Measurements from ENCODE around the gene SLC24A3.

Gene SLC24A3

DNA sequence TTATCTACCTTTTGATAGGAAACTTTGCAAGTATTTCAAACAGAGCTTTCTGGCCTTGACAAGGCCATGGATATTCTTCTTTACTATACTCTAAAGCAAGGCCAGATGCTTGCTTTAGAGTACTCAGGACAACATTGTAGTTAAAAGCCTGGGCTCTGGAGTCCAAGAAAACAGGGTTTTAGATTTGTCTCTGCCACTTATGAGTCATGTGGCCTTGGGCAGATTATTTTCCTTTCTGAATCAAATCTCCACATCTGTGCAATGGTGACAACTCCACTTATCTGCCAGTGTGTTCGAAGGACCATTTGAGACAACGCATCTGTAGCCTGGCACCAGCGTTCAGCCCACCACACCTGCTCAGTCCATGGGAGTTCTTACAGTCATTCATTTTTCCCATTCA lies 279.7 kb downstream of the SLC24A3 start:
- TF ChIP-seq, protein P1, sequence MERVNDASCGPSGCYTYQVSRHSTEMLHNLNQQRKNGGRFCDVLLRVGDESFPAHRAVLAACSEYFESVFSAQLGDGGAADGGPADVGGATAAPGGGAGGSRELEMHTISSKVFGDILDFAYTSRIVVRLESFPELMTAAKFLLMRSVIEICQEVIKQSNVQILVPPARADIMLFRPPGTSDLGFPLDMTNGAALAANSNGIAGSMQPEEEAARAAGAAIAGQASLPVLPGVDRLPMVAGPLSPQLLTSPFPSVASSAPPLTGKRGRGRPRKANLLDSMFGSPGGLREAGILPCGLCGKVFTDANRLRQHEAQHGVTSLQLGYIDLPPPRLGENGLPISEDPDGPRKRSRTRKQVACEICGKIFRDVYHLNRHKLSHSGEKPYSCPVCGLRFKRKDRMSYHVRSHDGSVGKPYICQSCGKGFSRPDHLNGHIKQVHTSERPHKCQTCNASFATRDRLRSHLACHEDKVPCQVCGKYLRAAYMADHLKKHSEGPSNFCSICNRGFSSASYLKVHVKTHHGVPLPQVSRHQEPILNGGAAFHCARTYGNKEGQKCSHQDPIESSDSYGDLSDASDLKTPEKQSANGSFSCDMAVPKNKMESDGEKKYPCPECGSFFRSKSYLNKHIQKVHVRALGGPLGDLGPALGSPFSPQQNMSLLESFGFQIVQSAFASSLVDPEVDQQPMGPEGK (CRISPR knock-in tag; IDR thresholded peaks at IDR 0.05; ENCODE audit: borderline replicate concordance) = no peak
- TF ChIP-seq, protein P2, sequence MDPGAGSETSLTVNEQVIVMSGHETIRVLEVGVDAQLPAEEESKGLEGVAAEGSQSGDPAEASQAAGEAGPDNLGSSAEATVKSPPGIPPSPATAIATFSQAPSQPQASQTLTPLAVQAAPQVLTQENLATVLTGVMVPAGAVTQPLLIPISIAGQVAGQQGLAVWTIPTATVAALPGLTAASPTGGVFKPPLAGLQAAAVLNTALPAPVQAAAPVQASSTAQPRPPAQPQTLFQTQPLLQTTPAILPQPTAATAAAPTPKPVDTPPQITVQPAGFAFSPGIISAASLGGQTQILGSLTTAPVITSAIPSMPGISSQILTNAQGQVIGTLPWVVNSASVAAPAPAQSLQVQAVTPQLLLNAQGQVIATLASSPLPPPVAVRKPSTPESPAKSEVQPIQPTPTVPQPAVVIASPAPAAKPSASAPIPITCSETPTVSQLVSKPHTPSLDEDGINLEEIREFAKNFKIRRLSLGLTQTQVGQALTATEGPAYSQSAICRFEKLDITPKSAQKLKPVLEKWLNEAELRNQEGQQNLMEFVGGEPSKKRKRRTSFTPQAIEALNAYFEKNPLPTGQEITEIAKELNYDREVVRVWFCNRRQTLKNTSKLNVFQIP (CRISPR knock-in tag; IDR thresholded peaks at IDR 0.05; ENCODE audit: borderline replicate concordance, low read depth) = no peak
- TF ChIP-seq RARB (CRISPR knock-in tag; IDR thresholded peaks at IDR 0.05) (no peak), OSR1 (CRISPR knock-in tag; IDR thresholded peaks at IDR 0.05) (no peak), ZNF70 (CRISPR knock-in tag; IDR thresholded peaks at IDR 0.05) (no peak)
- no peak for ATAC-seq

DNA sequence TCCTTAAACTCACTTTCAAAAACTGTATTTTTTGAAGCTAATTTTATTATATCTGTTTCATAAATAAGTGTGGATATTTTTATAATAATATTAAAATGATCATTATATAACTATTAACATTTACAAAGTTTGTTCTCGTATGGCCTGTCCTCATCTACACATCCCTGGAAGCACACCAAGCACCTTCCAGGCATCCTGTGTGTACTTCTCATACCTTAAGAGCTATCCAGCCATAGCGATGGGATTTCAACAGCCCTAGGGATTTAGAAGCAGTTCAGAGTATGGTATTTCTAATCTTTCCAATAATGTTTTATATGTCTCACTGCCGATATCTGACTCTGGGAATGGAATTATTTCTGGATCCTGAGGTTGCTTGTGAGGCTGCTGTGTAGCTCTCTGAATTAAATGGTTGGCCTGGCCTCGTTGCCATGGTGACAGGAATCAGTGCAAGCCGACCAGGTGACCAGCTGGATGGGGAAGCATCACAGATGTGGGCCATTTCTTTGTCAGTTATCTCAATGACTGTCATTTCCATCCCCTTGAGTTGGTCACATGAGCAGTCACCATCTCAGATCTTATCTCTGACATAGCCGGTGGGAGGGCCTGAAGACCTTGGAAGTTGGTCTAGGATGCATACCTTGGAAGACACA lies 280.4 kb downstream of the SLC24A3 start:
- TF ChIP-seq ESRRG (CRISPR knock-in tag; IDR thresholded peaks at IDR 0.05) = no peak
- TF ChIP-seq, protein P3, sequence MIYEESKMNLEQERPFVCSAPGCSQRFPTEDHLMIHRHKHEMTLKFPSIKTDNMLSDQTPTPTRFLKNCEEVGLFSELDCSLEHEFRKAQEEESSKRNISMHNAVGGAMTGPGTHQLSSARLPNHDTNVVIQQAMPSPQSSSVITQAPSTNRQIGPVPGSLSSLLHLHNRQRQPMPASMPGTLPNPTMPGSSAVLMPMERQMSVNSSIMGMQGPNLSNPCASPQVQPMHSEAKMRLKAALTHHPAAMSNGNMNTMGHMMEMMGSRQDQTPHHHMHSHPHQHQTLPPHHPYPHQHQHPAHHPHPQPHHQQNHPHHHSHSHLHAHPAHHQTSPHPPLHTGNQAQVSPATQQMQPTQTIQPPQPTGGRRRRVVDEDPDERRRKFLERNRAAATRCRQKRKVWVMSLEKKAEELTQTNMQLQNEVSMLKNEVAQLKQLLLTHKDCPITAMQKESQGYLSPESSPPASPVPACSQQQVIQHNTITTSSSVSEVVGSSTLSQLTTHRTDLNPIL (CRISPR knock-in tag; IDR thresholded peaks at IDR 0.05; ENCODE audit: low read depth) = no peak
- ATAC-seq = no peak

DNA sequence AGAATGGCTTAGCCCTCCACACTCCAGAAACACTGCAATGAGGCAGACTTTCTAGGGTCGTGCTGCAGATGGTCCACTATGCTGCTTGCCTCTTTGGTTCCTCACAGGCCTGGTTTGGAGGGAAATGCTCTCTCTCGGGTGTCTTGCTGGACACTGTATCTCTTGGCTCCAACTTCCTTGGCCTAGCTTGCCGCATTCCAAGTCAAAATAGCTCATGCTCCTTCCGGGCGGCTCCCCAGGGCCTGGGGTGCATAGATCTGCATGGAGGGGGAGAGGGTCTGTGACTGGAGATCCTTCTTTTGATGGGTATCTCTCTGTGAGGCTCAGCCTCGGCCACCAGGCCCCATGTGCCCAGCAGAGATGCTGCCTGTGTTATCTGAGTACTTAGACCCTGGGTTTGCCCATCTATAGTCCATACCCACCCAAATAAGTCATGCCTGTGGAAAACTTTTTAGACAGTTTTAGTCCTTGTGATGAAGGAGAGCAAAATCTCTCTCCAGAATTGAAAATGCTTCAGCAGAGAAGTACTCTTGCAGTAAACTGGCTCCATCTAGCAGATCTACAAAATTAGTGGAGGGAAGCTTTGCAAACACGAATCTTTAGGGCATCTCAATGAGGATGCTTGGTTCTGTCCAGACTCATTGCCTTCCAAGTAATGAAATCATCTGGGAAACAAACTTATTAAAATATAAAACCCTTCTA lies 281.5 kb downstream of the SLC24A3 start:
- ATAC-seq = no peak
- TF ChIP-seq, protein P1 (CRISPR knock-in tag; IDR thresholded peaks at IDR 0.05; ENCODE audit: borderline replicate concordance) = no peak
- TF ChIP-seq, protein P4, sequence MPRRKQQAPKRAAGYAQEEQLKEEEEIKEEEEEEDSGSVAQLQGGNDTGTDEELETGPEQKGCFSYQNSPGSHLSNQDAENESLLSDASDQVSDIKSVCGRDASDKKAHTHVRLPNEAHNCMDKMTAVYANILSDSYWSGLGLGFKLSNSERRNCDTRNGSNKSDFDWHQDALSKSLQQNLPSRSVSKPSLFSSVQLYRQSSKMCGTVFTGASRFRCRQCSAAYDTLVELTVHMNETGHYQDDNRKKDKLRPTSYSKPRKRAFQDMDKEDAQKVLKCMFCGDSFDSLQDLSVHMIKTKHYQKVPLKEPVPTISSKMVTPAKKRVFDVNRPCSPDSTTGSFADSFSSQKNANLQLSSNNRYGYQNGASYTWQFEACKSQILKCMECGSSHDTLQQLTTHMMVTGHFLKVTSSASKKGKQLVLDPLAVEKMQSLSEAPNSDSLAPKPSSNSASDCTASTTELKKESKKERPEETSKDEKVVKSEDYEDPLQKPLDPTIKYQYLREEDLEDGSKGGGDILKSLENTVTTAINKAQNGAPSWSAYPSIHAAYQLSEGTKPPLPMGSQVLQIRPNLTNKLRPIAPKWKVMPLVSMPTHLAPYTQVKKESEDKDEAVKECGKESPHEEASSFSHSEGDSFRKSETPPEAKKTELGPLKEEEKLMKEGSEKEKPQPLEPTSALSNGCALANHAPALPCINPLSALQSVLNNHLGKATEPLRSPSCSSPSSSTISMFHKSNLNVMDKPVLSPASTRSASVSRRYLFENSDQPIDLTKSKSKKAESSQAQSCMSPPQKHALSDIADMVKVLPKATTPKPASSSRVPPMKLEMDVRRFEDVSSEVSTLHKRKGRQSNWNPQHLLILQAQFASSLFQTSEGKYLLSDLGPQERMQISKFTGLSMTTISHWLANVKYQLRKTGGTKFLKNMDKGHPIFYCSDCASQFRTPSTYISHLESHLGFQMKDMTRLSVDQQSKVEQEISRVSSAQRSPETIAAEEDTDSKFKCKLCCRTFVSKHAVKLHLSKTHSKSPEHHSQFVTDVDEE (CRISPR knock-in tag; IDR thresholded peaks at IDR 0.05) = no peak
- no peak for TF ChIP-seq ZC3H10 (CRISPR knock-in tag; IDR thresholded peaks at IDR 0.05)
- TF ChIP-seq ISL1 (CRISPR knock-in tag; IDR thresholded peaks at IDR 0.05) = no peak
- TF ChIP-seq RARB (CRISPR knock-in tag; IDR thresholded peaks at IDR 0.05) = no peak
- TF ChIP-seq CSDC2 (CRISPR knock-in tag; IDR thresholded peaks at IDR 0.05) = no peak
- no peak for TF ChIP-seq TCF4 (CRISPR knock-in tag; IDR thresholded peaks at IDR 0.05; ENCODE audit: borderline replicate concordance)
- TF ChIP-seq, protein P5, sequence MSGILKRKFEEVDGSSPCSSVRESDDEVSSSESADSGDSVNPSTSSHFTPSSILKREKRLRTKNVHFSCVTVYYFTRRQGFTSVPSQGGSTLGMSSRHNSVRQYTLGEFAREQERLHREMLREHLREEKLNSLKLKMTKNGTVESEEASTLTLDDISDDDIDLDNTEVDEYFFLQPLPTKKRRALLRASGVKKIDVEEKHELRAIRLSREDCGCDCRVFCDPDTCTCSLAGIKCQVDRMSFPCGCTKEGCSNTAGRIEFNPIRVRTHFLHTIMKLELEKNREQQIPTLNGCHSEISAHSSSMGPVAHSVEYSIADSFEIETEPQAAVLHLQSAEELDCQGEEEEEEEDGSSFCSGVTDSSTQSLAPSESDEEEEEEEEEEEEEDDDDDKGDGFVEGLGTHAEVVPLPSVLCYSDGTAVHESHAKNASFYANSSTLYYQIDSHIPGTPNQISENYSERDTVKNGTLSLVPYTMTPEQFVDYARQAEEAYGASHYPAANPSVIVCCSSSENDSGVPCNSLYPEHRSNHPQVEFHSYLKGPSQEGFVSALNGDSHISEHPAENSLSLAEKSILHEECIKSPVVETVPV (CRISPR knock-in tag; IDR thresholded peaks at IDR 0.05) = no peak
- TF ChIP-seq BACH2 (CRISPR knock-in tag; IDR thresholded peaks at IDR 0.05; ENCODE audit: borderline replicate concordance) = no peak
